CD4-positive, alpha-beta T cell (primary cell): ENCODE measurements around the gene FMO2. TPM values are rescaled to one million over a fixed set of nuclear protein-coding genes. Genes with fewer than 3 reads are reported as not detected.

Source experiments
- ATAC-seq: fragments of 200-7000 bp; cut with Tn5 transposase; one replicate; pipeline ENCODE4 v1.10.0; 2022; ENCODE audit warnings: mild to moderate bottlenecking; ENCODE audit not compliant: poor library complexity
- CTCF ChIA-PET: fragments of 350-600 bp; sonication (Branson Sonifier 250); formaldehyde crosslinking; loops from one replicate; lab custom pipeline; 2021; ENCODE audit warnings: antibody characterized with exemption, inconsistent platforms; lab: Charles Lee
- POLR2A ChIA-PET: fragments of 350-600 bp; sonication (Branson Sonifier 250); formaldehyde crosslinking; loops from one replicate; lab custom pipeline; 2021; ENCODE audit warnings: antibody characterized with exemption, inconsistent platforms; lab: Charles Lee
- DNase-seq, 14 experiments: peaks; one replicate each; pipeline ENCODE4 v3.0.0-alpha.2; 2013 to 2020; ENCODE audit warnings: mixed read lengths in 2 of 14
- H3K27ac ChIP-seq, 2 donors: one replicate each; pipeline versions ENCODE4 v1.5.1 to v1.7.0; 2013; ENCODE audit warnings: low read length in 2 of 2, low read depth in 1 of 2, mild to moderate bottlenecking in 1 of 2
- H3K27me3 ChIP-seq, 2 experiments: 1 replicate in 1 of 2; 2 replicates in 1 of 2; pipeline versions ENCODE4 v1.6.1 to v1.7.0; 2013; ENCODE audit warnings: low read length in 2 of 2, control low read depth in 1 of 2, mild to moderate bottlenecking in 1 of 2, moderate library complexity in 1 of 2; ENCODE audit not compliant: insufficient read depth in 2 of 2, control insufficient read depth in 1 of 2
- H3K36me3 ChIP-seq: one replicate; pipeline ENCODE4 v1.6.1; 2013; ENCODE audit warnings: low read length, control low read depth; ENCODE audit not compliant: insufficient read depth
- H3K4me1 ChIP-seq: one replicate; pipeline ENCODE4 v1.6.1; 2013; ENCODE audit warnings: low read length, control low read depth; ENCODE audit not compliant: insufficient read depth
- H3K4me3 ChIP-seq: one replicate; pipeline ENCODE4 v1.5.1; 2013; ENCODE audit warnings: mild to moderate bottlenecking, low read length, moderate library complexity
- H3K9me3 ChIP-seq, 2 experiments: 1 replicate in 1 of 2; 2 replicates in 1 of 2; pipeline versions ENCODE4 v1.6.1 to v1.7.0; 2013; ENCODE audit warnings: low read length in 2 of 2, mild to moderate bottlenecking in 2 of 2, control low read depth in 1 of 2, moderate library complexity in 1 of 2; ENCODE audit not compliant: control insufficient read depth in 1 of 2, insufficient read depth in 1 of 2
- H3K27ac Mint-ChIP-seq: one replicate; pipeline ENCODE4 v1.8.0; 2020; ENCODE audit warnings: mixed read lengths
- H3K27me3 Mint-ChIP-seq: one replicate; pipeline ENCODE4 v1.8.0; 2021; ENCODE audit warnings: mixed read lengths
- H3K36me3 Mint-ChIP-seq: one replicate; pipeline ENCODE4 v1.8.0; 2021; ENCODE audit warnings: low read depth, mixed read lengths
- H3K4me1 Mint-ChIP-seq: one replicate; pipeline ENCODE4 v1.8.0; 2021; ENCODE audit warnings: low read depth, mixed read lengths
- H3K4me3 Mint-ChIP-seq: one replicate; pipeline ENCODE4 v1.8.0; 2020; ENCODE audit warnings: mild to moderate bottlenecking, mixed read lengths
- H3K9me3 Mint-ChIP-seq: one replicate; pipeline ENCODE4 v1.8.0; 2020; ENCODE audit warnings: mixed read lengths
- CTCF ChIP-seq: fragments of 200-600 bp; IDR thresholded peaks from one replicate; pipeline ENCODE4 v1.8.0; 2022; ENCODE audit warnings: antibody characterized with exemption, mild to moderate bottlenecking
- intact Hi-C, 2 experiments: fragments of 100-400 bp; cut with DNase I in 1 of 2; cut with micrococcal nuclease in 1 of 2; formaldehyde crosslinking; loops; one replicate each; pipeline versions ENCODE4 v1.15.1 to v1.9.0; 2023 to 2025; cut with DNase I, micrococcal nuclease
- total RNA-seq, 174 experiments: library from RNA in 2 of 174; stranded (reverse) in 2 of 174; gene quantifications; one replicate each; pipeline ENCODE4 v1.2.3 and lab custom pipeline; 2021 to 2026

FMO2 gene
- total RNA-seq, 2 experiments from 2014 or later, result not detected

- no peak overlapping the region for H3K4me3 Mint-ChIP-seq
- ATAC-seq, result no peak
- no peaks in the 10 kb centered on the region for H3K36me3 Mint-ChIP-seq
- no peak for TF ChIP-seq CTCF
- H3K27ac Mint-ChIP-seq, result no peak overlapping the region
- POLR2A ChIA-PET, result no interaction called here
- no peaks in the 10 kb centered on the region for H3K4me1 Mint-ChIP-seq
- no peak for DNase-seq
- H3K27me3 Mint-ChIP-seq, result peaks cover 17% of the 10 kb centered on the region
- H3K9me3 ChIP-seq, result no peaks in the 10 kb centered on the region
- H3K4me3 ChIP-seq, result no peak overlapping the region
- intact Hi-C loops, result no loop called here
- H3K9me3 Mint-ChIP-seq, result peaks cover 2% of the 10 kb centered on the region
- H3K27ac ChIP-seq, result no peak overlapping the region
- no peaks in the 10 kb centered on the region for H3K36me3 ChIP-seq
- H3K4me1 ChIP-seq, result no peaks in the 10 kb centered on the region
- CTCF ChIA-PET, result no interaction called here
- H3K27me3 ChIP-seq, result peaks cover 8 to 9% of the 10 kb centered on the region in 2 experiments
Measured at GRCh38 chr1:171213559-171214454, 28.7 kb downstream of the FMO2 start.

- no peaks in the 10 kb centered on the region for H3K4me1 Mint-ChIP-seq
Measured at GRCh38 chr1:171217658-171218443, 32.8 kb downstream of the FMO2 start.

GRCh38 chr1:171218661-171219060, 33.6 kb downstream of the FMO2 start:
- H3K27ac Mint-ChIP-seq, result no peak overlapping the region
- Histone ChIP-seq H3K4me3 (no peak overlapping the region), H3K4me1 (no peaks in the 10 kb centered on the region), H3K9me3 (no peaks in the 10 kb centered on the region), H3K27me3 (peaks cover 8 to 9% of the 10 kb centered on the region in 2 experiments), H3K36me3 (no peaks in the 10 kb centered on the region), H3K27ac (no peak overlapping the region)
- no peaks in the 10 kb centered on the region for H3K36me3 Mint-ChIP-seq
- TF ChIP-seq CTCF, result no peak
- peaks cover 2% of the 10 kb centered on the region for H3K9me3 Mint-ChIP-seq
- H3K4me1 Mint-ChIP-seq, result no peaks in the 10 kb centered on the region
- peaks cover 18% of the 10 kb centered on the region for H3K27me3 Mint-ChIP-seq
- CTCF ChIA-PET, result no interaction called here
- no peak overlapping the region for H3K4me3 Mint-ChIP-seq
- DNase-seq, result no peak
- intact Hi-C loops, result no loop called here
- POLR2A ChIA-PET, result no interaction called here
- ATAC-seq, result no peak

More at GRCh38 chr1:171217658-171218443, 32.8 kb downstream of the FMO2 start:
- no peak overlapping the region for H3K4me3 ChIP-seq
- no peaks in the 10 kb centered on the region for H3K36me3 Mint-ChIP-seq
- ChIA-PET CTCF (no interaction called here), POLR2A (no interaction called here)
- no peak overlapping the region for H3K4me3 Mint-ChIP-seq
- DNase-seq (no peak), ATAC-seq (no peak)
- peaks cover 2% of the 10 kb centered on the region for H3K9me3 Mint-ChIP-seq
- no peaks in the 10 kb centered on the region for H3K9me3 ChIP-seq
- no peaks in the 10 kb centered on the region for H3K4me1 ChIP-seq
- H3K27me3 ChIP-seq, result peaks cover 8 to 9% of the 10 kb centered on the region in 2 experiments
- H3K27ac Mint-ChIP-seq, result no peak overlapping the region
- H3K27ac ChIP-seq, result no peak overlapping the region
- TF ChIP-seq CTCF, result no peak
- no peaks in the 10 kb centered on the region for H3K36me3 ChIP-seq
- H3K27me3 Mint-ChIP-seq, result peaks cover 18% of the 10 kb centered on the region
- intact Hi-C loops, result no loop called here
